Parathyroid adenoma (tissue), 2 donors: ENCODE results near the gene PRKG1.

Experiments used
- H2AFZ ChIP-seq: fragments of 300-600 bp; sonication (generic); one replicate; pipeline ENCODE4 v1.7.0; 2017; ENCODE audit warnings: antibody characterized with exemption, mild to moderate bottlenecking
- H3K27ac ChIP-seq: fragments of 300-600 bp; sonication (generic); one replicate; pipeline ENCODE4 v1.7.0; 2017
- H3K27me3 ChIP-seq: fragments of 300-600 bp; sonication (generic); one replicate; pipeline ENCODE4 v1.7.0; 2017; ENCODE audit warnings: low read length; ENCODE audit not compliant: control insufficient read depth, insufficient read depth
- H3K36me3 ChIP-seq: fragments of 300-600 bp; sonication (generic); one replicate; pipeline ENCODE4 v1.7.0; 2017; ENCODE audit warnings: low read length; ENCODE audit not compliant: control insufficient read depth, insufficient read depth
- H3K4me1 ChIP-seq: fragments of 300-600 bp; sonication (generic); one replicate; pipeline ENCODE4 v1.7.0; 2017; ENCODE audit warnings: control low read depth
- H3K4me2 ChIP-seq: fragments of 300-600 bp; sonication (generic); one replicate; pipeline ENCODE4 v1.7.0; 2017; ENCODE audit warnings: low read length
- H3K4me3 ChIP-seq: fragments of 300-600 bp; sonication (generic); one replicate; pipeline ENCODE4 v1.7.0; 2017; ENCODE audit warnings: low read depth, low read length
- H3K79me2 ChIP-seq: fragments of 300-600 bp; sonication (generic); one replicate; pipeline ENCODE4 v1.7.0; 2017; ENCODE audit warnings: control low read depth
- H3K9ac ChIP-seq: fragments of 300-600 bp; sonication (generic); one replicate; pipeline ENCODE4 v1.7.0; 2017; ENCODE audit warnings: mild to moderate bottlenecking
- H3K9me3 ChIP-seq: fragments of 300-600 bp; sonication (generic); one replicate; pipeline ENCODE4 v1.7.0; 2017; ENCODE audit warnings: low read length; ENCODE audit not compliant: control insufficient read depth
- TF ChIP-seq, protein P1 (sequence below): fragments of 300-600 bp; sonication (generic); IDR thresholded peaks from one replicate; pipeline ENCODE4 v1.7.0; 2017; ENCODE audit warnings: antibody characterized with exemption, mild to moderate bottlenecking
- donor health status: primary hyperparathyroidism.

PRKG1 gene

DNA sequence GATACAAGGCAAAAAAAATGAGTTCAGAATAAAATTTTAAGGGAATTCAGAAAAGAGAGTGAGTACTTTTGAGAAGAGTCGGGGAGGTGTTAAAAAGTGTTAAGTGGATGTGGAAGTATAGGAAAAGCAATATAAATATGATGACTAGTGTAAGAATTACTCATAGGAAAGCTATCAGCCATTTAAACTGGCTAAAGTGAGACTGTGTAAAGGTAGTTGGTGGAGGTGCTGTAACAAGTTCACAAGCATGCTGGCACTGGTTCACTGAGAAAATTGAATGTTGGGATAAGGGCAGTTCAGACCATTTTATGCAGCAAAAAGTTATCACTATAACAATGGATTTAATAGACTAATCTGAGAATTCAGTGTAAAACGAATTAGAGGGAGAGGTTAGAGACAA, 1060.8 kb downstream of the PRKG1 start:
- Histone ChIP-seq H2AFZ (no peak overlapping the region), H3K9me3 (no peaks in the 10 kb centered on the region)

DNA sequence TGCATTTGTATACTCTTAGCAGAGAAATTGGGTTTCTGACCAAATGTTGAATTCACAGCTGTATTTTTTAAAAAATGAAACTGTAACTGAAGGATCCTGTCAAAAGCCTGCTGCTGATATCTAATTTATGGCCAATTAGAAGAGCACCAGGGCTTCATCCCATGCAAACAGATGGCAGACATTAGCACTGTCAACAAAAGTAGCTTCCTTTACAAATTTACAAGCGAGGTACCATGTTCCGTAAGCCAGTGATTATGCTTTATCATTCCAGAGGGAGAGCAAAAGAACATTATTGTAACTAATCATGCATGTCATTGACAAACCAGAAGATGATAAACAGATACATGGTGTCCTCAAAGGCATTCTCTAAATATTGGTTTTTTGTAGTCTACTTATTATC, 1062.6 kb downstream of the PRKG1 start:
- H3K27me3 ChIP-seq, result no peaks in the 10 kb centered on the region

More for the DNA sequence above, 1060.8 kb downstream of the PRKG1 start:
- Histone ChIP-seq H3K9ac (no peak overlapping the region), H3K36me3 (no peaks in the 10 kb centered on the region), H3K4me1 (no peaks in the 10 kb centered on the region), H3K4me3 (no peak overlapping the region), H3K27me3 (no peaks in the 10 kb centered on the region), H3K27ac (no peak overlapping the region), H3K79me2 (no peaks in the 10 kb centered on the region), H3K4me2 (no peak overlapping the region)
- TF ChIP-seq, protein P1, sequence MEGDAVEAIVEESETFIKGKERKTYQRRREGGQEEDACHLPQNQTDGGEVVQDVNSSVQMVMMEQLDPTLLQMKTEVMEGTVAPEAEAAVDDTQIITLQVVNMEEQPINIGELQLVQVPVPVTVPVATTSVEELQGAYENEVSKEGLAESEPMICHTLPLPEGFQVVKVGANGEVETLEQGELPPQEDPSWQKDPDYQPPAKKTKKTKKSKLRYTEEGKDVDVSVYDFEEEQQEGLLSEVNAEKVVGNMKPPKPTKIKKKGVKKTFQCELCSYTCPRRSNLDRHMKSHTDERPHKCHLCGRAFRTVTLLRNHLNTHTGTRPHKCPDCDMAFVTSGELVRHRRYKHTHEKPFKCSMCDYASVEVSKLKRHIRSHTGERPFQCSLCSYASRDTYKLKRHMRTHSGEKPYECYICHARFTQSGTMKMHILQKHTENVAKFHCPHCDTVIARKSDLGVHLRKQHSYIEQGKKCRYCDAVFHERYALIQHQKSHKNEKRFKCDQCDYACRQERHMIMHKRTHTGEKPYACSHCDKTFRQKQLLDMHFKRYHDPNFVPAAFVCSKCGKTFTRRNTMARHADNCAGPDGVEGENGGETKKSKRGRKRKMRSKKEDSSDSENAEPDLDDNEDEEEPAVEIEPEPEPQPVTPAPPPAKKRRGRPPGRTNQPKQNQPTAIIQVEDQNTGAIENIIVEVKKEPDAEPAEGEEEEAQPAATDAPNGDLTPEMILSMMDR, result no peak

DNA sequence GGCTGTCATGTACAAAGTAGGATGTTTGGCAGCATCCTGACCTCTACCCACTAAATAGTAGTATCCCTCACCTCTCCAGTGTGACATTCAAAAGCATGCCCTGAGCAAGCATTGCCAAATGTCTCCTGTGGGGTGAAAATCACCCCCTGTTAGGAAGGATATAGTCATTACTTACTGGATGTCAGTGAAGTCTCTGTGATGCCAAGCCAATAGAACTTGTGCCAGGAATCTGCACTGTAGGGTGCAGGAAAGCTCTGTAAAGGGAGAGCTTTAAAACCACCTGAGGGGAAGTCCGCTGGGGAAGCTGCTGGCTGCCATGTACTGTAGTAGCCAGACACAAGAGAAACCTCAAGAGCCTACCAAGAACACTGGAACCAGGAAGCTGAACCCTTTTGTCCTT, 1069.1 kb downstream of the PRKG1 start:
- H2AFZ ChIP-seq, result no peak overlapping the region
- H3K36me3 ChIP-seq, result no peaks in the 10 kb centered on the region
- no peak overlapping the region for H3K9ac ChIP-seq
- H3K4me2 ChIP-seq, result no peak overlapping the region
- H3K79me2 ChIP-seq, result no peaks in the 10 kb centered on the region
- H3K9me3 ChIP-seq, result no peaks in the 10 kb centered on the region
- H3K4me3 ChIP-seq, result no peak overlapping the region
- no peaks in the 10 kb centered on the region for H3K4me1 ChIP-seq
- H3K27me3 ChIP-seq, result no peaks in the 10 kb centered on the region
- H3K27ac ChIP-seq, result no peak overlapping the region
- TF ChIP-seq, protein P1, result no peak

More for the DNA sequence above, 1062.6 kb downstream of the PRKG1 start:
- no peaks in the 10 kb centered on the region for H3K4me1 ChIP-seq
- TF ChIP-seq, protein P1, result no peak
- no peaks in the 10 kb centered on the region for H3K9me3 ChIP-seq
- H3K36me3 ChIP-seq, result no peaks in the 10 kb centered on the region
- no peak overlapping the region for H3K27ac ChIP-seq
- H3K4me3 ChIP-seq, result no peak overlapping the region
- H3K79me2 ChIP-seq, result no peaks in the 10 kb centered on the region
- H3K9ac ChIP-seq, result no peak overlapping the region
- no peak overlapping the region for H3K4me2 ChIP-seq
- H2AFZ ChIP-seq, result no peak overlapping the region

DNA sequence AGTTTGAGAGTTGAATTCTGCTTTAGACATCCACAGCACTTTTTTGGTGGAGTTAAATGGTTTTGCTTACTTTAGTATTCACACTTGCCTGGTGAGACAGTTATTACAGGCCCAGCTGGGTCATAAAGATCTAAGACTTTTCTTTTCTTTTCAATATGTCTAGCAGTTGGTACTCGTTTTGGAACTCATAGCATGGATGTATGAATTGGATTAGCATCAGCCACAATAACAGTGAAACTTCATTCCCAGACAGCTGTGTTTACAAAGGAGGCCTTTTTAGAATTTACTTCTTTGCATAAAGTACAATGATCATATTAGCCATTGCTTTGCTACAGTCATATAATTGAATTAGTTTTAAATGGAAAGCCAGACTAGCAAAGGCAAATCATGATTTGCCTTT, 1071.3 kb downstream of the PRKG1 start:
- TF ChIP-seq, protein P1, result no peak
- no peaks in the 10 kb centered on the region for H3K9me3 ChIP-seq
- H3K4me2 ChIP-seq, result no peak overlapping the region
- H3K9ac ChIP-seq, result no peak overlapping the region
- no peaks in the 10 kb centered on the region for H3K4me1 ChIP-seq
- H2AFZ ChIP-seq, result no peak overlapping the region
- H3K27me3 ChIP-seq, result no peaks in the 10 kb centered on the region
- H3K36me3 ChIP-seq, result no peaks in the 10 kb centered on the region
- no peak overlapping the region for H3K4me3 ChIP-seq
- no peaks in the 10 kb centered on the region for H3K79me2 ChIP-seq
- no peak overlapping the region for H3K27ac ChIP-seq

DNA sequence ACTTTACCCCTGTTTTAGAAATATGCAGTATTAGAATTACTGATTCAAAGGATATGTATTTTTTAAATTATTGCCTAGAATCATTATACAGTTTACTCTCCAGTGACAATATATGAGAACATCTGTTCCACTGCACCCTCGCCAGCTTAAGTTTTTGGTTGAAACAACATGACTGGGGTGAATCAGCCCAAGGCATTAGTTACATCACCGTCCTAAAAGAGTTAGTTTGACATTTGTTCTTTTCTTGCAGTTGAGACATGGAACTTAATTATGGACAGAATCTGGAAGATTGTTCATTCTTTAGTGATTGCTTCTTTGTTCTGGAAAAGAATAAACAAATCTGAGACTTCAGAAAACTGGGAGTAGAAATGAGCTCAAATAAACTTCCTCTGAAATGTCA, 1072.5 kb downstream of the PRKG1 start:
- Histone ChIP-seq H3K9ac (no peak overlapping the region), H3K79me2 (no peaks in the 10 kb centered on the region), H3K27me3 (no peaks in the 10 kb centered on the region), H3K4me1 (no peaks in the 10 kb centered on the region), H2AFZ (no peak overlapping the region), H3K4me2 (no peak overlapping the region), H3K36me3 (no peaks in the 10 kb centered on the region), H3K9me3 (no peaks in the 10 kb centered on the region), H3K27ac (no peak overlapping the region), H3K4me3 (no peak overlapping the region)
- TF ChIP-seq, protein P1, result no peak
